ENCODE measurements around the gene MGLL. TPM values are rescaled to one million over a fixed set of nuclear protein-coding genes. Genes with fewer than 3 reads are reported as not detected.

MGLL gene
- total RNA-seq, 1 donor = 18.1 TPM

DNA sequence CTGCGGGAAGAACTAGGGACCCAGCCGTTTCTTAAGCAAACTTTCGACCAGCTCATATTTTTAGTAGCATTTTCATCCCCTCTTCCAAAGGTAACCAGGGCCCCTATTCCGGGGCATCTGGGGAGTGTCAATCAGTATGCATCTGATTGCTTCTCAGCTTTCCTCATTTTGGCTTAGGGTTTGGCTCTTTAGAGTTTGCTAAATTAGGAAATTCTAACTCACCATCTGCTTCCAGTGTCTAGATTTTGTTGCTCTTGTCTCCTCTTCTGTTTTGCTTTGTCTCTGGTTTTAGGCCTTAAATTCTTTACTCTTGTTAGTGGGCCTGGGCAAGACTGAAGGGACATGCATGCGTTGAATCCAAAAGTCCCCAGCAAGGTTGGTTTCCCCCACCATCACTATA, 159.2 kb downstream of the MGLL start:
- no peaks in the 10 kb centered on the region for H3K9me3 ChIP-seq (ENCODE audit: low read depth, low read length)
- no peaks in the 10 kb centered on the region for H3K4me1 ChIP-seq (ENCODE audit: insufficient read depth, low read length)
- TF ChIP-seq, protein P1, sequence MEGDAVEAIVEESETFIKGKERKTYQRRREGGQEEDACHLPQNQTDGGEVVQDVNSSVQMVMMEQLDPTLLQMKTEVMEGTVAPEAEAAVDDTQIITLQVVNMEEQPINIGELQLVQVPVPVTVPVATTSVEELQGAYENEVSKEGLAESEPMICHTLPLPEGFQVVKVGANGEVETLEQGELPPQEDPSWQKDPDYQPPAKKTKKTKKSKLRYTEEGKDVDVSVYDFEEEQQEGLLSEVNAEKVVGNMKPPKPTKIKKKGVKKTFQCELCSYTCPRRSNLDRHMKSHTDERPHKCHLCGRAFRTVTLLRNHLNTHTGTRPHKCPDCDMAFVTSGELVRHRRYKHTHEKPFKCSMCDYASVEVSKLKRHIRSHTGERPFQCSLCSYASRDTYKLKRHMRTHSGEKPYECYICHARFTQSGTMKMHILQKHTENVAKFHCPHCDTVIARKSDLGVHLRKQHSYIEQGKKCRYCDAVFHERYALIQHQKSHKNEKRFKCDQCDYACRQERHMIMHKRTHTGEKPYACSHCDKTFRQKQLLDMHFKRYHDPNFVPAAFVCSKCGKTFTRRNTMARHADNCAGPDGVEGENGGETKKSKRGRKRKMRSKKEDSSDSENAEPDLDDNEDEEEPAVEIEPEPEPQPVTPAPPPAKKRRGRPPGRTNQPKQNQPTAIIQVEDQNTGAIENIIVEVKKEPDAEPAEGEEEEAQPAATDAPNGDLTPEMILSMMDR (IDR thresholded peaks at IDR 0.05; ENCODE audit: extremely low read depth, low read depth, low read length) = no peak
- no peaks in the 10 kb centered on the region for H3K79me2 ChIP-seq (ENCODE audit: insufficient read depth, low read length)
- H4K20me1 ChIP-seq (ENCODE audit: insufficient read depth, low read length) = no peaks in the 10 kb centered on the region
- no peak overlapping the region for H3K4me3 ChIP-seq (ENCODE audit: insufficient read depth, low read length)
- DNase-seq (ENCODE audit: insufficient read length, low spot score, missing footprints) = no peak
- no peak overlapping the region for H3K27ac ChIP-seq (ENCODE audit: low read depth, low read length)
- H3K4me2 ChIP-seq (ENCODE audit: insufficient read depth, low read length) = no peak overlapping the region
- H3K36me3 ChIP-seq (ENCODE audit: insufficient read depth, low read length) = no peaks in the 10 kb centered on the region
- no peak overlapping the region for H2AFZ ChIP-seq (ENCODE audit: low read length)
- peaks cover 2% of the 10 kb centered on the region for H3K27me3 ChIP-seq (ENCODE audit: insufficient read depth, low read length)

DNA sequence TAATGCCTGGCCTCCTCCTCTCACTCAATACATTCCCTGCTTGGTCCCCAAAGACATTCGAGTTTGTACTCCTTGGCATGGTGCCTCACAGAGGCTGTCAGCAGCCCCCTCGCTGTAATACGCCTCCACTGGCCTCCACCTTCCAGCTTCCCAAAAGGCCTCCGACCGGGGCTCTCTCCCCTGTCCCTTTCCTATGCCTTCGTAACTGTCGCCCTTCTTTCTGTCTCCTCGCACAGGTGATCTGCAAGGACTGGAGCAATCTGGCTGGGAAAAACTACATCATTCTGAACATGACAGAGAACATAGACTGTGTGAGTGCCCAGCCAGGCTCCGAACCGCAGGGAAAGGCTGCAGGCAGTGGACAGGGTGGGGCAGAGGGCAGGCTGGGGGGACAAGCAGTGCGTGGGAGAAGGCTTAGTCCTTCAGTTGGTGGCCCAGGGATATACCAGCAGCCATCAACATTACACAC, 160.3 kb downstream of the MGLL start:
- Histone ChIP-seq H3K27me3 (ENCODE audit: insufficient read depth, low read length) (peaks cover 2% of the 10 kb centered on the region), H2AFZ (ENCODE audit: low read length) (no peak overlapping the region), H3K4me1 (ENCODE audit: insufficient read depth, low read length) (no peaks in the 10 kb centered on the region), H3K4me3 (ENCODE audit: insufficient read depth, low read length) (no peak overlapping the region), H3K4me2 (ENCODE audit: insufficient read depth, low read length) (no peak overlapping the region), H4K20me1 (ENCODE audit: insufficient read depth, low read length) (no peaks in the 10 kb centered on the region), H3K36me3 (ENCODE audit: insufficient read depth, low read length) (no peaks in the 10 kb centered on the region), H3K27ac (ENCODE audit: low read depth, low read length) (no peak overlapping the region), H3K79me2 (ENCODE audit: insufficient read depth, low read length) (no peaks in the 10 kb centered on the region), H3K9me3 (ENCODE audit: low read depth, low read length) (no peaks in the 10 kb centered on the region)
- DNase-seq (ENCODE audit: insufficient read length, low spot score, missing footprints) = no peak
- TF ChIP-seq, protein P1 (IDR thresholded peaks at IDR 0.05; ENCODE audit: extremely low read depth, low read depth, low read length) = no peak

GRCh38 chr3:127661600-127661999, 160.7 kb downstream of the MGLL start:
- Histone ChIP-seq H3K4me2 (ENCODE audit: insufficient read depth, low read length) (no peak overlapping the region), H4K20me1 (ENCODE audit: insufficient read depth, low read length) (no peaks in the 10 kb centered on the region), H3K4me3 (ENCODE audit: insufficient read depth, low read length) (no peak overlapping the region), H3K4me1 (ENCODE audit: insufficient read depth, low read length) (no peaks in the 10 kb centered on the region), H3K79me2 (ENCODE audit: insufficient read depth, low read length) (no peaks in the 10 kb centered on the region), H3K36me3 (ENCODE audit: insufficient read depth, low read length) (no peaks in the 10 kb centered on the region), H3K27me3 (ENCODE audit: insufficient read depth, low read length) (peaks cover 2% of the 10 kb centered on the region), H3K27ac (ENCODE audit: low read depth, low read length) (no peak overlapping the region), H2AFZ (ENCODE audit: low read length) (no peak overlapping the region), H3K9me3 (ENCODE audit: low read depth, low read length) (no peaks in the 10 kb centered on the region)
- no peak for DNase-seq (ENCODE audit: insufficient read length, low spot score, missing footprints)
- TF ChIP-seq, protein P1 (IDR thresholded peaks at IDR 0.05; ENCODE audit: extremely low read depth, low read depth, low read length) = no peak

DNA sequence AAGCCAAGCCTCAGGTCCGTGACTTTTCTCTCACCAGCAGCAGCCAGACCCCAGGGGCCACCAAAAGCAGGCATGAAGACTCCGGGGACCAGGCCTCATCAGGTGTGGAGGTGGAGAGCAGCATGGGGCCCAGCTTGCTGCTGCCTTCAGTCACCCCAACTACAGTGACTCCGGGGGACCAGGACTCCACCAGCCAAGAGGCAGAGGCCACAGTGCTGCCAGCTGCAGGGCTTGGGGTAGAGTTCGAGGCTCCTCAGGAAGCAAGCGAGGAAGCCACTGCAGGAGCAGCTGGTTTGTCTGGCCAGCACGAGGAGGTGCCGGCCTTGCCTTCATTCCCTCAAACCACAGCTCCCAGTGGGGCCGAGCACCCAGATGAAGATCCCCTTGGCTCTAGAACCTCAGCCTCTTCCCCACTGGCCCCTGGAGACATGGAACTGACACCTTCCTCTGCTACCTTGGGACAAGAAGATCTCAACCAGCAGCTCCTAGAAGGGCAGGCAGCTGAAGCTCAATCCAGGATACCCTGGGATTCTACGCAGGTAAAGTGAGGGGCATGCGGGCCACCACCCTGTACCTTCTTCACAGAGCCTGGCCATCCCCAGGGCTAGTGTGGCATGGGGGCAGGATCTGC, 161.6 kb downstream of the MGLL start:
- DNase-seq (ENCODE audit: insufficient read length, low spot score, missing footprints) = no peak
- Histone ChIP-seq H3K4me3 (ENCODE audit: insufficient read depth, low read length) (no peak overlapping the region), H3K27ac (ENCODE audit: low read depth, low read length) (no peak overlapping the region), H3K27me3 (ENCODE audit: insufficient read depth, low read length) (no peaks in the 10 kb centered on the region), H2AFZ (ENCODE audit: low read length) (no peak overlapping the region), H3K4me1 (ENCODE audit: insufficient read depth, low read length) (peaks cover 2% of the 10 kb centered on the region), H3K4me2 (ENCODE audit: insufficient read depth, low read length) (no peak overlapping the region), H3K36me3 (ENCODE audit: insufficient read depth, low read length) (no peaks in the 10 kb centered on the region), H4K20me1 (ENCODE audit: insufficient read depth, low read length) (no peaks in the 10 kb centered on the region), H3K9me3 (ENCODE audit: low read depth, low read length) (no peaks in the 10 kb centered on the region), H3K79me2 (ENCODE audit: insufficient read depth, low read length) (no peaks in the 10 kb centered on the region)
- TF ChIP-seq, protein P1 (IDR thresholded peaks at IDR 0.05; ENCODE audit: extremely low read depth, low read depth, low read length) = no peak
